DOHH2 (cell line): Measurements from ENCODE around the gene OPN1SW.

Experiments used
- EZH2phosphoT487 ChIP-seq: fragments of 200-600 bp; sonication (generic); IDR thresholded peaks from 2 replicates; pipeline ENCODE4 v1.6.1; 2017; ENCODE audit warnings: borderline replicate concordance, mild to moderate bottlenecking, antibody characterized with exemption, low read length, moderate library complexity, mixed read lengths
- TF ChIP-seq, protein P1 (sequence below): fragments of 200-600 bp; sonication (generic); IDR thresholded peaks from one replicate; pipeline ENCODE4 v1.5.1; 2014; ENCODE audit warnings: antibody characterized with exemption, mild to moderate bottlenecking, low read depth, low read length; ENCODE audit not compliant: poor library complexity, severe bottlenecking

- TF ChIP-seq, protein P1, sequence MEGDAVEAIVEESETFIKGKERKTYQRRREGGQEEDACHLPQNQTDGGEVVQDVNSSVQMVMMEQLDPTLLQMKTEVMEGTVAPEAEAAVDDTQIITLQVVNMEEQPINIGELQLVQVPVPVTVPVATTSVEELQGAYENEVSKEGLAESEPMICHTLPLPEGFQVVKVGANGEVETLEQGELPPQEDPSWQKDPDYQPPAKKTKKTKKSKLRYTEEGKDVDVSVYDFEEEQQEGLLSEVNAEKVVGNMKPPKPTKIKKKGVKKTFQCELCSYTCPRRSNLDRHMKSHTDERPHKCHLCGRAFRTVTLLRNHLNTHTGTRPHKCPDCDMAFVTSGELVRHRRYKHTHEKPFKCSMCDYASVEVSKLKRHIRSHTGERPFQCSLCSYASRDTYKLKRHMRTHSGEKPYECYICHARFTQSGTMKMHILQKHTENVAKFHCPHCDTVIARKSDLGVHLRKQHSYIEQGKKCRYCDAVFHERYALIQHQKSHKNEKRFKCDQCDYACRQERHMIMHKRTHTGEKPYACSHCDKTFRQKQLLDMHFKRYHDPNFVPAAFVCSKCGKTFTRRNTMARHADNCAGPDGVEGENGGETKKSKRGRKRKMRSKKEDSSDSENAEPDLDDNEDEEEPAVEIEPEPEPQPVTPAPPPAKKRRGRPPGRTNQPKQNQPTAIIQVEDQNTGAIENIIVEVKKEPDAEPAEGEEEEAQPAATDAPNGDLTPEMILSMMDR = no peak
- TF ChIP-seq EZH2phosphoT487 = no peak
Observed at GRCh38 chr7:128735436-128735835, 40.2 kb downstream of the OPN1SW start.
